Activated T-cell treated with anti-CD3 and anti-CD28 coated beads, Interleukin-2, amount 50 U/mL, for 72 hours (primary cell): ENCODE results near the gene LITAF. TPM values are rescaled to one million over a fixed set of nuclear protein-coding genes. Genes with fewer than 3 reads are reported as not detected.
A peak's percentile ranks its signal among the peaks of the same experiment; 100 is the strongest.
"Not testable (repeated sequence)": the region's sequence is repeated elsewhere in the genome, so short reads cannot be mapped to it uniquely, and the experiment has no call there.

Source experiments
- ATAC-seq, 2 donors: fragments of 150-1000 bp; cut with Tn5 transposase; replicated peaks in 1 of 2; 2 replicates each; pipeline ENCODE4 v1.10.0; 2021; ENCODE audit warnings: moderate library complexity in 2 of 2, mild to moderate bottlenecking in 1 of 2
- DNase-seq, 2 donors: peaks; one replicate each; pipeline ENCODE4 v3.0.0; 2021 to 2022; ENCODE audit warnings: mixed read lengths in 1 of 2
- H3K27ac Mint-ChIP-seq: one replicate; pipeline ENCODE4 v1.8.0; 2022; ENCODE audit warnings: mild to moderate bottlenecking, moderate library complexity, mixed read lengths
- H3K27me3 Mint-ChIP-seq: one replicate; pipeline ENCODE4 v1.8.0; 2022; ENCODE audit warnings: low read depth, mixed read lengths
- H3K36me3 Mint-ChIP-seq, 2 donors: one replicate each; pipeline ENCODE4 v1.8.0; 2022; ENCODE audit warnings: mixed read lengths in 2 of 2, mild to moderate bottlenecking in 1 of 2; ENCODE audit not compliant: insufficient read depth in 2 of 2
- H3K4me1 Mint-ChIP-seq: one replicate; pipeline ENCODE4 v1.8.0; 2022; ENCODE audit warnings: low read depth, mixed read lengths
- H3K4me3 Mint-ChIP-seq, 2 donors: one replicate each; pipeline ENCODE4 v1.8.0; 2022; ENCODE audit warnings: mild to moderate bottlenecking in 2 of 2, mixed read lengths in 2 of 2, moderate library complexity in 2 of 2
- H3K9me3 Mint-ChIP-seq, 2 donors: one replicate each; pipeline ENCODE4 v1.8.0; 2022; ENCODE audit warnings: mixed read lengths in 2 of 2
- total RNA-seq, 2 donors: library from RNA; stranded (reverse); gene quantifications; one replicate each; pipeline ENCODE4 v1.2.3, GENCODE V29; 2022

LITAF gene
- total RNA-seq, 2 donors from 2014 or later = 110 to 137 TPM

DNA sequence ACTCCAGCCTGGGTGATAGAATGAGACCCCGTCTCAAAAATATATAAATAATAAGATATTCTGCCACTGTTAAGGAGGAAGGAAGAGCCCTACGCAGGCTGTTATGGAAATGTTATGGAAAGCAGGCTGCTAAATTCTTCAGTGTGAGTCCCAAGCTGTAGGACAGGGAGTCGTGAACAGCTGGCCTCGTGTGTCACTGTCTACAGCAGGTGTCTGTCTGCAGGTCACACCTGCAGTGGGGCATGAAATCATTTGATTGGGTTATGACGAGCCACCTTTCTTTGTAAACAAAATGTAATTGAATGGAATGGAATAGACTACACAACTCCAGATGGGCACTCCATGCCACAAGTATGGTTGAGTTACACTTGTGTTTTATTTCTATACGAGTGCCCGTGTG, 15.6 kb upstream of the LITAF start:
- DNase-seq = no peak
- no peak overlapping the region for H3K4me3 Mint-ChIP-seq
- H3K36me3 Mint-ChIP-seq = no peaks in the 10 kb centered on the region
- H3K27ac Mint-ChIP-seq = no peak overlapping the region
- no peaks in the 10 kb centered on the region for H3K9me3 Mint-ChIP-seq
- no peaks in the 10 kb centered on the region for H3K27me3 Mint-ChIP-seq
- peaks cover 12% of the 10 kb centered on the region for H3K4me1 Mint-ChIP-seq
- no peak for ATAC-seq

DNA sequence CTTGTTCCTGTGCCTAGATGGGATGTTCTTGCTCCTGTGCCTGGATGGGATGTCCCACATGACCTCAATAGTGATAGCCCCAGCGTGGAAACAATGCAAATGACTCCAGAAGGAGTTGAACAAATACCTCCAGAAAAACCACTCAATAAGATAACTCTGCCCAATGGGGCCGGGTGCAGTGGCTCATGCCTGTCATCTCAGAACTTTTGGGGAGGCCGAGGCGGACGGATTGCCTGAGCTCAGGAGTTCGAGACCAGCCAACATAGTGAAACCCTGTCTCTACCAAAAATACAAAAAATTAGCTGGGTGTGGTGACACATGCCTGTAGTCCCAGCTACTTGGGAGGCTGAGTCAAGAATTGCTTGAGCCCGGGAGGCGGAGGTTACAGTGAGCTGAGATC, 15.2 kb upstream of the LITAF start:
- Mint-ChIP-seq H3K4me1 (peaks cover 16% of the 10 kb centered on the region), H3K36me3 (no peaks in the 10 kb centered on the region), H3K4me3 (no peak overlapping the region), H3K9me3 (no peaks in the 10 kb centered on the region), H3K27ac (no peak overlapping the region), H3K27me3 (no peaks in the 10 kb centered on the region)
- ATAC-seq (no peak), DNase-seq (no peak)

- Mint-ChIP-seq H3K9me3 (no peaks in the 10 kb centered on the region), H3K4me3 (no peak overlapping the region), H3K27me3 (no peaks in the 10 kb centered on the region), H3K27ac (no peak overlapping the region), H3K4me1 (peaks cover 16% of the 10 kb centered on the region), H3K36me3 (no peaks in the 10 kb centered on the region)
- ATAC-seq (no peak), DNase-seq (no peak)
Measured at GRCh38 chr16:11601425-11601824, 14.7 kb upstream of the LITAF start.

DNA sequence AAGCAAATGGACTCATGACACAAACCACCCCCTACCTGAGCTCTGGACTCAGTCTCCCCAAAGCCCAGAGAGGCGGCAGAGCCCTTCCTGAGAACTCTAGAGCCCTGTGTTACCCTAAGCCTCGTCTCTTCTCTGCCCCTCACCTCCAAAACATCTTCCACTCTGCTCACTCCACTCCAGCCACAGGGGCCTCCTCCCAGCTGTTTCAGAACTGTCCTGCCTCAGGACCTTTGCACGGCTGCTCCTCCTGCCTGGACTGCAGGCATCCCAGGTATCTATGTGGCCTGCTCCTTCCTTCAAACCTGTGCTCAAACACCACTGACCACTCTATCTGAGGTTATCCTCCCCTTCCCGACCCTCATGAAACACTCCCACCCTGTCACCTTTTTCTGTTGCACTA, 12.9 kb upstream of the LITAF start:
- no peak for ATAC-seq
- H3K4me1 Mint-ChIP-seq = peaks cover 16% of the 10 kb centered on the region
- no peaks in the 10 kb centered on the region for H3K9me3 Mint-ChIP-seq
- H3K36me3 Mint-ChIP-seq = no peaks in the 10 kb centered on the region
- no peak for DNase-seq
- no peaks in the 10 kb centered on the region for H3K27me3 Mint-ChIP-seq
- H3K4me3 Mint-ChIP-seq = no peak overlapping the region
- H3K27ac Mint-ChIP-seq = no peak overlapping the region

- peaks cover 16% of the 10 kb centered on the region for H3K4me1 Mint-ChIP-seq
- peak overlapping the region in 1 of 2 donors; percentile 18 for H3K4me3 Mint-ChIP-seq
- no peak overlapping the region for H3K27ac Mint-ChIP-seq
- ATAC-seq (peak; percentile 59 to 79), DNase-seq (peak in 1 of 2 donors; percentile 16)
- no peaks in the 10 kb centered on the region for H3K36me3 Mint-ChIP-seq
- H3K9me3 Mint-ChIP-seq = no peaks in the 10 kb centered on the region
- no peaks in the 10 kb centered on the region for H3K27me3 Mint-ChIP-seq
Measured at GRCh38 chr16:11597235-11598095, 10.7 kb upstream of the LITAF start.

DNA sequence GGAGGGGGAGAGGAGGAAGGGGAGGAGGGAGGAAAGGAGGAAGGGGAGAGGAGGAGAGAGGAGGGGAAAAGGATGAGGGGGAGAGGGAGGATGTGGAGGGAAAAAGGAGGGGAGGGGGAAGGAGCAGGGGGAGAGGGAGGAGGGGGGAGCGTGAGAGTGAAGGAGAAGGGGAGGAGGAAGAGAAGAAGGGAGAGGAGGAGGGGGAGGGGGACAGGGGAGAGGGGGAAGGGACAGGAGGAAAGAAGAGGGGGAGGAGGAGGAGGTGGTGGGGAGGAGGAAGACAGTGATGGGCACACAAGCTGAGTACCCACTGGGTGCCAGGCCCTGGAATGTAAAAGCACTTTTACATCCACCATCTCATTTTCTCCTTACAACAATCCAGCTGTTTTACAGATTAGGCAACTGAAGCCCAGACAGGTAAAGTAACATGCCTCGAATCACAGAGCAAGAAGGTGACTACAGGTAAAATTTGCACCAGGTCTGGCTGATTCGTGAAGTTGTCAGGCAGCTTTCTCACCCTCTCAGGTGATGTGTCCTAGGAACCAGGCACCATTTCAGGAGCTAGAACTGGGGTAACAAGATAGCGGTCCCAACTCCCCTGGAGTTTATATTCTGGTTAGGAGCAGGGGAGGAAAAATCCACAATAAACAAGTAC, 10.0 kb upstream of the LITAF start:
- Mint-ChIP-seq H3K27me3 (no peaks in the 10 kb centered on the region), H3K4me3 (no peak overlapping the region), H3K36me3 (no peaks in the 10 kb centered on the region), H3K4me1 (peaks cover 16% of the 10 kb centered on the region), H3K9me3 (no peaks in the 10 kb centered on the region), H3K27ac (no peak overlapping the region)
- DNase-seq (no peak), ATAC-seq (no peak)

DNA sequence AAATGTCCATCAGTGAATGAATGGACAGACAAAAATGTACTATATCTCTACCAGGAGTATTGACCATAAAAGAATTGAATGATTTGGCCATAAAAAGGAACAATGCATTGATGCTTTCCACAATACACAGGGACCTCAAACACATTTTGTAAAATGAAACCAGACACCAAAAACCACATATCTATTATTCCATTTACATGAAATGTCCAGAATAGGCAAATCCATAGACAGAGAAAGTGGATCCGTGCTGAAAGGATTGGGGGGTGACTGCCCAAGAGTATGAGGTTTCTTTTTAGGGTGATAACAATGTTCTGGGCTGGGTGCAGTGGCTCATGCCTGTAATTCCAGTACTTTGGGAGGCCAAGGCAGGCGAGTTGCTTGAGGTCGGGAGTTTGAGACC, 6.9 kb upstream of the LITAF start:
- Mint-ChIP-seq H3K4me1 (peaks cover 16% of the 10 kb centered on the region), H3K27ac (no peak overlapping the region), H3K4me3 (no peak overlapping the region), H3K27me3 (no peaks in the 10 kb centered on the region), H3K9me3 (no peaks in the 10 kb centered on the region), H3K36me3 (no peaks in the 10 kb centered on the region)
- no peak for ATAC-seq
- no peak for DNase-seq

GRCh38 chr16:11593076-11593475, 6.4 kb upstream of the LITAF start:
- H3K9me3 Mint-ChIP-seq, H3K36me3 Mint-ChIP-seq, H3K4me3 Mint-ChIP-seq, H3K27ac Mint-ChIP-seq, H3K27me3 Mint-ChIP-seq, DNase-seq, ATAC-seq: not testable (repeated sequence)
- H3K4me1 Mint-ChIP-seq = peaks cover 12% of the 10 kb centered on the region

GRCh38 chr16:11591630-11592029, 4.9 kb upstream of the LITAF start:
- H3K4me1 Mint-ChIP-seq, H3K27ac Mint-ChIP-seq, DNase-seq, H3K4me3 Mint-ChIP-seq, H3K27me3 Mint-ChIP-seq, H3K36me3 Mint-ChIP-seq, H3K9me3 Mint-ChIP-seq, ATAC-seq: not testable (repeated sequence)

DNA sequence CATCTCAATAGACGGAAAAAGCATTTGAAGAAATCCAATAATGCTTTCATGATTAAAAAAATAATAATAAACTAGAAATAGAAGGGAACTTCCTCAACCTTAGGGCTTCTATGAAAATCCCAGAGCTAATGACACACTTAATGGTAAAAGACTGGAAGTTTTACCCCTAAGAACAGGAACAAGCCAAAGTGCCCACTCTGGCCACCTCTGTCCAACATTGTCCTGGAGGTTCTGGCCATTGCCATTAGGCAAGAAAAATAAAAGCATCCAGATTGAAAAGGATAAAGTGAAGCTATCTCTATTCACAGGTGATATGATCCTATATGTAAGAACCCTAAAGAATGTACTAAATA, 2.5 kb upstream of the LITAF start:
- H3K4me3 Mint-ChIP-seq = peak overlapping the region in 1 of 2 donors; percentile 9
- peaks cover 12% of the 10 kb centered on the region for H3K4me1 Mint-ChIP-seq
- DNase-seq (no peak), ATAC-seq (no peak)
- peak overlapping the region; percentile 25 for H3K27ac Mint-ChIP-seq
- H3K9me3 Mint-ChIP-seq = no peaks in the 10 kb centered on the region
- peaks cover 6 to 7% of the 10 kb centered on the region in 2 donors for H3K36me3 Mint-ChIP-seq
- no peaks in the 10 kb centered on the region for H3K27me3 Mint-ChIP-seq

- ATAC-seq = no peak
- no peaks in the 10 kb centered on the region for H3K27me3 Mint-ChIP-seq
- no peaks in the 10 kb centered on the region for H3K9me3 Mint-ChIP-seq
- H3K36me3 Mint-ChIP-seq = peaks cover 7 to 10% of the 10 kb centered on the region in 2 donors
- peak overlapping the region; percentile 25 for H3K27ac Mint-ChIP-seq
- peaks cover 19% of the 10 kb centered on the region for H3K4me1 Mint-ChIP-seq
- H3K4me3 Mint-ChIP-seq = peak overlapping the region in 1 of 2 donors; percentile 87
- DNase-seq = no peak
Measured at GRCh38 chr16:11588321-11589197, 1.8 kb upstream of the LITAF start.

DNA sequence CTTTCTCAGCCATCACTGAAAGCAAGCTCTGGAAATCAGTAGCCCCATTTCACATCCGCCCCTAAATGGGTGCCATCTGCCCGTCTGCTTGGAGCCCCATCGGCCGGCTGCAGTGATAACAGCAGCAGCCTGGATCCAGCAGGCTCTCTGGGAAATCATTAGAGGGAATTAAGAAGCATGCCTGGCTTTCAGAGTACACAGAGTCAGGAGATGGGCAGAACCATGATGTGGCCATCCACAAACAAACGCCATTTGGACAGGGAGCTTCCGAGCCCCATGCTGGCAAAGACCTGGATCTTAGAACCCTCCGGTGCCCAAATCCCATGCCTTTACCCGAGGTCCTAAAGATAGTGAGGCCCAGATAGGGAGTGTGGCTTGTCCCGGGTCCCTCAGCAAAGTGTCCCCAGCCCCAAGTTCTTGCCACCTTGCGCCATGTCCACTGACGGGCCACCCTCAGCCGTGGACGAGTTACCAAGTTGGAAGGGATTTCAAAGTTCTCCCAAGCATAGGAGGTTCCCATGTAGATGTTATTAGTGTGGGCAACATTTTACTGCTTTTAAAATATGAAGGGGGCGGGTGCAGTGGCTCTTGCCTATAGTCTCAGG, 1.0 kb upstream of the LITAF start:
- Mint-ChIP-seq H3K27me3 (no peaks in the 10 kb centered on the region), H3K4me3 (peak overlapping the region; percentile 84 to 87), H3K27ac (no peak overlapping the region), H3K4me1 (peaks cover 27% of the 10 kb centered on the region), H3K9me3 (no peaks in the 10 kb centered on the region), H3K36me3 (peaks cover 7 to 10% of the 10 kb centered on the region in 2 donors)
- no peak for ATAC-seq
- DNase-seq = no peak
